H9 (cell line): Measurements from ENCODE around the gene SCD5. TPM values are rescaled to one million over a fixed set of nuclear protein-coding genes. Genes with fewer than 3 reads are reported as not detected.
A peak's percentile ranks its signal among the peaks of the same experiment; 100 is the strongest.

ENCODE experiments used
- DNase-seq: peaks from one replicate; pipeline ENCODE4 v3.0.0-alpha.2; 2017
- H2AFZ ChIP-seq: one replicate; pipeline ENCODE4 v1.6.1; 2013; ENCODE audit warnings: mild to moderate bottlenecking, low read length, control low read depth, moderate library complexity
- H2AK5ac ChIP-seq: 2 replicates; pipeline ENCODE4 v1.6.1; 2013; ENCODE audit warnings: low read length, control low read depth, mixed read lengths; ENCODE audit not compliant: insufficient read length
- H2BK120ac ChIP-seq: one replicate; pipeline ENCODE4 v1.6.1; 2013; ENCODE audit warnings: low read depth, mild to moderate bottlenecking, low read length, control low read depth, inconsistent platforms; ENCODE audit not compliant: poor library complexity, severe bottlenecking
- H2BK12ac ChIP-seq: 2 replicates; pipeline ENCODE4 v1.6.1; 2013; ENCODE audit warnings: low read length, control low read depth, mixed read lengths, low read depth; ENCODE audit not compliant: insufficient read length
- H2BK15ac ChIP-seq: 2 replicates; pipeline ENCODE4 v1.6.1; 2013; ENCODE audit warnings: low read depth, low read length, control low read depth
- H2BK20ac ChIP-seq: one replicate; pipeline ENCODE4 v1.6.1; 2013; ENCODE audit warnings: low read depth, mild to moderate bottlenecking, low read length, control low read depth, inconsistent platforms; ENCODE audit not compliant: poor library complexity, severe bottlenecking
- H2BK5ac ChIP-seq: 2 replicates; pipeline ENCODE4 v1.6.1; 2013; ENCODE audit warnings: low read length, control low read depth, mixed read lengths; ENCODE audit not compliant: insufficient read length
- H3K14ac ChIP-seq: 2 replicates; pipeline ENCODE4 v1.6.1; 2013; ENCODE audit warnings: low read length, control low read depth; ENCODE audit not compliant: insufficient read depth
- H3K18ac ChIP-seq: 2 replicates; pipeline ENCODE4 v1.6.1; 2013; ENCODE audit warnings: low read depth, mild to moderate bottlenecking, mixed read lengths, low read length, control low read depth; ENCODE audit not compliant: insufficient read length
- H3K23ac ChIP-seq: 2 replicates; pipeline ENCODE4 v1.6.1; 2013; ENCODE audit warnings: low read length, control low read depth, mixed read lengths, low read depth; ENCODE audit not compliant: insufficient read length
- H3K23me2 ChIP-seq: 2 replicates; pipeline ENCODE4 v1.6.1; 2013; ENCODE audit warnings: low read depth, mild to moderate bottlenecking, mixed read lengths, low read length, control low read depth; ENCODE audit not compliant: insufficient read length, poor library complexity, severe bottlenecking
- H3K27ac ChIP-seq: 2 replicates; pipeline ENCODE4 v1.5.1; 2013; ENCODE audit warnings: low read length, control low read depth, mixed read lengths, low read depth; ENCODE audit not compliant: insufficient read length
- H3K27me3 ChIP-seq: 2 replicates; pipeline ENCODE4 v1.6.1; 2013; ENCODE audit warnings: low read length, control low read depth, inconsistent platforms; ENCODE audit not compliant: insufficient read depth
- H3K4ac ChIP-seq: 2 replicates; pipeline ENCODE4 v1.6.1; 2013; ENCODE audit warnings: low read depth, mild to moderate bottlenecking, control low read depth, inconsistent platforms, low read length, moderate library complexity
- H3K4me1 ChIP-seq: 2 replicates; pipeline ENCODE4 v1.6.1; 2013; ENCODE audit warnings: low read length, control low read depth, inconsistent platforms; ENCODE audit not compliant: insufficient read depth
- H3K4me2 ChIP-seq: 2 replicates; pipeline ENCODE4 v1.6.1; 2013; ENCODE audit warnings: low read length, control low read depth, mixed read lengths; ENCODE audit not compliant: insufficient read length, insufficient read depth
- H3K56ac ChIP-seq: 2 replicates; pipeline ENCODE4 v1.6.1; 2013; ENCODE audit warnings: low read depth, mild to moderate bottlenecking, mixed read lengths, low read length, control low read depth; ENCODE audit not compliant: insufficient read length
- H3K79me1 ChIP-seq: 2 replicates; pipeline ENCODE4 v1.6.1; 2013; ENCODE audit warnings: low read depth, mild to moderate bottlenecking, moderate library complexity, low read length, control low read depth, inconsistent platforms; ENCODE audit not compliant: insufficient read depth, poor library complexity, severe bottlenecking
- H3K79me2 ChIP-seq: 2 replicates; pipeline ENCODE4 v1.6.1; 2013; ENCODE audit warnings: low read length, control low read depth, inconsistent platforms; ENCODE audit not compliant: insufficient read depth
- H3K9ac ChIP-seq: 2 replicates; pipeline ENCODE4 v1.6.1; 2013; ENCODE audit warnings: low read length, control low read depth, mixed read lengths; ENCODE audit not compliant: insufficient read length; ENCODE audit errors: extremely low read depth
- H3K9me3 ChIP-seq: one replicate; pipeline ENCODE4 v1.6.1; 2013; ENCODE audit warnings: low read depth, low read length, inconsistent platforms; ENCODE audit not compliant: control insufficient read depth
- H3T11ph ChIP-seq: one replicate; pipeline ENCODE4 v1.6.1; 2013; ENCODE audit warnings: mild to moderate bottlenecking, low read length, control low read depth, inconsistent platforms
- H4K20me1 ChIP-seq: one replicate; pipeline ENCODE4 v1.6.1; 2013; ENCODE audit not compliant: control insufficient read depth, insufficient read length, insufficient read depth
- H4K5ac ChIP-seq: 2 replicates; pipeline ENCODE4 v1.6.1; 2013; ENCODE audit warnings: low read depth, mild to moderate bottlenecking, mixed read lengths, low read length, control low read depth; ENCODE audit not compliant: insufficient read length
- H4K8ac ChIP-seq: replicated peaks from 2 replicates; pipeline ENCODE4 v1.6.1; 2013; ENCODE audit warnings: low read length, control low read depth, mixed read lengths, low read depth; ENCODE audit not compliant: insufficient read length
- H4K91ac ChIP-seq: 2 replicates; pipeline ENCODE4 v1.6.1; 2013; ENCODE audit warnings: low read depth, mild to moderate bottlenecking, moderate library complexity, mixed read lengths, low read length, control low read depth; ENCODE audit not compliant: insufficient read length
- H3K27ac Mint-ChIP-seq, 3 experiments: 2 replicates in 2 of 3; 3 replicates in 1 of 3; pipeline ENCODE4 v1.8.0; 2020 to 2021; ENCODE audit warnings: mixed read lengths in 3 of 3, mild to moderate bottlenecking in 1 of 3, moderate library complexity in 1 of 3
- H3K27me3 Mint-ChIP-seq: 2 replicates; pipeline ENCODE4 v1.8.0; 2021; ENCODE audit warnings: low read depth, mild to moderate bottlenecking, moderate library complexity, mixed read lengths
- H3K36me3 Mint-ChIP-seq, 3 experiments: 2 replicates in 2 of 3; 3 replicates in 1 of 3; pipeline ENCODE4 v1.8.0; 2020 to 2021; ENCODE audit warnings: low read depth in 3 of 3, mixed read lengths in 3 of 3; ENCODE audit not compliant: insufficient read depth in 1 of 3
- H3K4me1 Mint-ChIP-seq, 2 experiments: 2 replicates each; pipeline ENCODE4 v1.8.0; 2020; ENCODE audit warnings: mixed read lengths in 2 of 2
- H3K4me3 Mint-ChIP-seq, 2 experiments: 2 replicates in 1 of 2; 3 replicates in 1 of 2; pipeline ENCODE4 v1.8.0; 2020 to 2021; ENCODE audit warnings: mild to moderate bottlenecking in 2 of 2, mixed read lengths in 2 of 2, moderate library complexity in 1 of 2
- H3K9me3 Mint-ChIP-seq, 2 experiments: 2 replicates in 1 of 2; 3 replicates in 1 of 2; pipeline ENCODE4 v1.8.0; 2020; ENCODE audit warnings: mild to moderate bottlenecking in 2 of 2, mixed read lengths in 2 of 2, moderate library complexity in 1 of 2
- total RNA-seq: library from RNA; stranded (reverse); gene quantifications from 2 replicates; pipeline ENCODE4 v1.2.1, GENCODE V29; 2021
- TF ChIP-seq, protein P1 (sequence below): fragments of 200-600 bp; sonication (generic); conservative IDR thresholded peaks from 3 replicates; pipeline ENCODE4 v1.8.0; 2021; ENCODE audit warnings: antibody characterized with exemption, mild to moderate bottlenecking

SCD5 gene
- total RNA-seq, 1 experiment from 2014 or later: 0.68 TPM

DNA sequence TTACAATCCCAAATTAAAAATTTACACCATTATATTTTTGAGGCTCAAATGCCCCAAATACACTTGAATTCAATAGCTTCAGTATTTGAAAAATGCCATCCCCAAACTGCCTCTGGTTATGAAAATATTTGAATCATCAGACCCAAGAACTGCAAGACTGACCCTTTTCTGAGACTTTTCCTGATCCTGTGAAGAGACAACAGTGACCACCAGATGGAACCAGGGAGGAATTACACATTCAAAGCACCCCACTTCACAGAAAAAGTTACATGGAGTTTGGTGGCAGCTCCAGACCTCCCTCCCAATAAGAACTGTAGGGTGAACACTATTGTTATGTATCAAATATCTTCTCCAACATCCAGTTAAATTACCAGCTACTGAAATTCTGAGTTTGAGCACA is 44.0 kb upstream of the SCD5 start:
- H3K23ac ChIP-seq: no peak overlapping the region
- no peaks in the 10 kb centered on the region for H3K79me2 ChIP-seq
- H3K4me3 Mint-ChIP-seq: no peak overlapping the region
- H4K5ac ChIP-seq: no peak overlapping the region
- H3K56ac ChIP-seq: no peak overlapping the region
- H4K91ac ChIP-seq: no peak overlapping the region
- DNase-seq: no peak
- H3K18ac ChIP-seq: no peak overlapping the region
- H3K27ac Mint-ChIP-seq: peak overlapping the region in 1 of 3 experiments; percentile 21; a peak in 1 of 7 replicates
- no peak overlapping the region for H2BK120ac ChIP-seq
- no peak overlapping the region for H2BK20ac ChIP-seq
- H3T11ph ChIP-seq: no peak overlapping the region
- H3K4me1 ChIP-seq: no peaks in the 10 kb centered on the region
- H3K27me3 Mint-ChIP-seq: no peaks in the 10 kb centered on the region
- H4K20me1 ChIP-seq: no peaks in the 10 kb centered on the region
- H3K4me1 Mint-ChIP-seq: no peaks in the 10 kb centered on the region
- no peaks in the 10 kb centered on the region; a peak in 1 of 5 replicates for H3K9me3 Mint-ChIP-seq
- no peak overlapping the region for H3K27ac ChIP-seq
- H4K8ac ChIP-seq: no peak overlapping the region
- H3K9ac ChIP-seq: no peak overlapping the region
- no peaks in the 10 kb centered on the region for H3K27me3 ChIP-seq
- H3K79me1 ChIP-seq: no peaks in the 10 kb centered on the region
- H3K9me3 ChIP-seq: no peaks in the 10 kb centered on the region
- no peak overlapping the region for H2BK15ac ChIP-seq
- no peak overlapping the region for H2BK12ac ChIP-seq
- no peaks in the 10 kb centered on the region for H3K23me2 ChIP-seq
- peaks cover 26 to 77% (median 64%) of the 10 kb centered on the region in 3 experiments; a peak in 6 of 7 replicates for H3K36me3 Mint-ChIP-seq
- no peak overlapping the region for H3K4me2 ChIP-seq
- no peak overlapping the region for H2AK5ac ChIP-seq
- no peak overlapping the region for H2AFZ ChIP-seq
- H3K14ac ChIP-seq: no peak overlapping the region
- TF ChIP-seq, protein P1, sequence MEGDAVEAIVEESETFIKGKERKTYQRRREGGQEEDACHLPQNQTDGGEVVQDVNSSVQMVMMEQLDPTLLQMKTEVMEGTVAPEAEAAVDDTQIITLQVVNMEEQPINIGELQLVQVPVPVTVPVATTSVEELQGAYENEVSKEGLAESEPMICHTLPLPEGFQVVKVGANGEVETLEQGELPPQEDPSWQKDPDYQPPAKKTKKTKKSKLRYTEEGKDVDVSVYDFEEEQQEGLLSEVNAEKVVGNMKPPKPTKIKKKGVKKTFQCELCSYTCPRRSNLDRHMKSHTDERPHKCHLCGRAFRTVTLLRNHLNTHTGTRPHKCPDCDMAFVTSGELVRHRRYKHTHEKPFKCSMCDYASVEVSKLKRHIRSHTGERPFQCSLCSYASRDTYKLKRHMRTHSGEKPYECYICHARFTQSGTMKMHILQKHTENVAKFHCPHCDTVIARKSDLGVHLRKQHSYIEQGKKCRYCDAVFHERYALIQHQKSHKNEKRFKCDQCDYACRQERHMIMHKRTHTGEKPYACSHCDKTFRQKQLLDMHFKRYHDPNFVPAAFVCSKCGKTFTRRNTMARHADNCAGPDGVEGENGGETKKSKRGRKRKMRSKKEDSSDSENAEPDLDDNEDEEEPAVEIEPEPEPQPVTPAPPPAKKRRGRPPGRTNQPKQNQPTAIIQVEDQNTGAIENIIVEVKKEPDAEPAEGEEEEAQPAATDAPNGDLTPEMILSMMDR: peak; percentile 56
- no peak overlapping the region for H2BK5ac ChIP-seq
- H3K4ac ChIP-seq: no peak overlapping the region
